Keratinocyte (primary cell): Measurements from ENCODE around the gene ITPKC.

Source experiments
- CTCF ChIP-seq, 3 experiments: IDR thresholded peaks in 1 of 3; conservative IDR thresholded peaks in 1 of 3; optimal IDR thresholded peaks in 1 of 3; 2 replicates in 2 of 3; 3 replicates in 1 of 3; pipeline versions ENCODE3 to v1.5.1; 2011; ENCODE audit warnings: low read length in 3 of 3, mild to moderate bottlenecking in 3 of 3, moderate library complexity in 2 of 3, control low read depth in 1 of 3, inconsistent platforms in 1 of 3; ENCODE audit not compliant: insufficient read depth in 2 of 3; ENCODE audit errors: extremely low read depth in 1 of 3
- EZH2 ChIP-seq: IDR thresholded peaks from one replicate; pipeline ENCODE4 v1.6.1; 2012; ENCODE audit warnings: inconsistent platforms, mild to moderate bottlenecking, low read length, moderate library complexity

GRCh38 chr19:40776932-40777644, 60.2 kb downstream of the ITPKC start:
- TF ChIP-seq CTCF (optimal IDR thresholded peaks at IDR 0.05 in 1 of 3, IDR thresholded peaks at IDR 0.05 in 1 of 3, conservative IDR thresholded peaks at IDR 0.05 in 1 of 3; ENCODE audit: extremely low read depth in 1 of 3, insufficient read depth in 2 of 3, low read length in 3 of 3) (no peak), EZH2 (no peak)
